GM18909 (cell line): ENCODE measurements around the gene OGFOD2.

ENCODE experiments used
- ATAC-seq: cut with Tn5 transposase; IDR thresholded peaks from one replicate; pipeline ENCODE4 v1.9.1; 2021; ENCODE audit warnings: mild to moderate bottlenecking; ENCODE audit not compliant: unreplicated experiment, poor library complexity

Gene OGFOD2

GRCh38 chr12:122949816-122950675, 25.0 kb upstream of the OGFOD2 start:
- ATAC-seq, result no peak

- no peak for ATAC-seq
Measured at GRCh38 chr12:122951406-122951805, 23.6 kb upstream of the OGFOD2 start.

GRCh38 chr12:122951979-122952892, 22.8 kb upstream of the OGFOD2 start:
- ATAC-seq, result peak; percentile 73

DNA sequence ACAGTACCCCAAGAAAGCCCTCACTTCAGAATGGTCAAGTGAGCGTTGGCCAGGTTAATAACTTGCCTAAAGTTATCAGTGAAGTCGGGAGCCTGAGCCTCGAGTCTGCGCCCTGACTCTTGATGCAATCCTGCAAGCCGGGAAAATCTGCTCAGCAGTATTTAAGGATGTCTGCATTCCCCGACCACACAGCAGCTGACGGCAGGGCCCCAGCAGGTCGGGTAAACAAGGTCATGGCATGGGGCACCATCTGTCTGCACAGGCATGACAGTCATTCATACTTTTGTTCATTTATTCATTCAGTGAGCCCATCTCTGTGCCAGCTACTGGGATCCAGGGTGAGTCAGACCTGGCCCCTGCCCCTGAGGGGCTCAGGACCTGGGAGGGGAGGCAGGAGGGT, 19.9 kb upstream of the OGFOD2 start:
- no peak for ATAC-seq

DNA sequence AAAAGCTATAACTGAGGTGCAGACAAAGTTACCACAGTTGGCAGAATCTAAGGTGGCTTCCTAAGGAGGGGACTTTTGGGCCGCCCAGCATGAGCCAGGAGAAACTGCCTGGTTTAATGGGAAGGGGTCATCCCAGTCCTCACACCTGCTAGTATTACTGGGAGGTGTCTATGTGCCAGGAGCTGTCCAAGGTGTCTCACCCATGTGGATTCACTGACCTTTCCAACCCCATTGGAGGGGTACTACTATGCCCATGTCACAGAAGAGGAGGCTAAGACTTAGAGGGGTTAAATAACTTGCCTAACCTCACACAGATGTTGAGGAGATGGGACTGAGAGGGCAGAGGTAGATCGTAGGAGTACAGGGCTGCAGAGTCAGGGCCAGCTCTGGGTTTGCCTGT, 19.0 kb upstream of the OGFOD2 start:
- ATAC-seq, result no peak

DNA sequence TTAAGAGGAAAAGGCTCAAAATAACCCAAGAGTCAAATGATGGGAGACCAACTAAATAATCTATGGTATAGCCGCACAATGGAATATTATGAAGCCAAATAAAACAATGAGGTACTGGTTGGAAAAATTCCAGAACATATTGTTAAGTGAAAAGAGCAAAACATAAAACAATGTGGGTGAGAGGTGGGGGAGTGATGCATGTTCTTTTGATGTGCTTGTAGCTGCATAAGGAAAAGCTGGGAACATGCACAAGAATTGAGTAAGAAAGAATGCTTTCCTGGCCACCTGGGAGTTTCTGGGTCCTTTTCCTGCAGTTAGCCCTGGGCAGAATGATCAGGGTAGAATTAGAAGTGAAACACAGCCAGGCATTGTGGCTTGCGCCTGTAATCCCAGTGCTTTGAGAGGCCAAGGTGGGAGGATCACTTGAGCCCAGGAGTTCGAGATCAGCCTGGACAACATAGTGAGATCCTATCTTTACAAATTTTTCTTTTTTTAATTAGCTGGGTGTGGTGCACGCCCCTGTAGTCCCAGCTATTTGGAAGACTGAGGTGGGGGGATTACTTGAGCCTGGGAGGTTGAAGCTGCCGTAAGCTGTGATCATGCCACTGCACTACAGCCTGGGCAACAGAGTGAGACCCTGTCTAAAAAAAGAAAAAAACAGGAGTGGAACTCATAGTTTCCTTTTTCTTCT, 16.7 kb upstream of the OGFOD2 start:
- no peak for ATAC-seq

- no peak for ATAC-seq
Measured at GRCh38 chr12:122959566-122960192, 15.4 kb upstream of the OGFOD2 start.

DNA sequence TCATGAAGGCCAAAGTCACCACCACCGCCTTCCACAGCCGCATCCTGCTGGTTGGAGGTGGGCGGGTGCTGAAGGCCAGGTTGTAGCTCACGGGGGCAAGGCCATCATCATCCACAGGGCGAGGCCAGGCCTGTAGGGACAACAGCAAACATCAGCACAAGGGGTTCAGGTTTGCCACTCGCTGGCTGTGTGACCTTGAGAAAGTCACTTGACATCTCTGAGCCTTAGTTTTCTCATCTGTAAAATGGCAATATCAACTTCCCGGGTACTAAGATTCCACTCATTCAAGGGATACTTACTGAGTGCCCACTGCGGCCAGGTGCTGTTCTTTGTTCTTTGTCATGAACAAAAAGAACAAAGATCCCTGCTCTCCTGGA, 14.9 kb upstream of the OGFOD2 start:
- no peak for ATAC-seq

GRCh38 chr12:122961531-122962329, 13.3 kb upstream of the OGFOD2 start:
- ATAC-seq, result no peak

DNA sequence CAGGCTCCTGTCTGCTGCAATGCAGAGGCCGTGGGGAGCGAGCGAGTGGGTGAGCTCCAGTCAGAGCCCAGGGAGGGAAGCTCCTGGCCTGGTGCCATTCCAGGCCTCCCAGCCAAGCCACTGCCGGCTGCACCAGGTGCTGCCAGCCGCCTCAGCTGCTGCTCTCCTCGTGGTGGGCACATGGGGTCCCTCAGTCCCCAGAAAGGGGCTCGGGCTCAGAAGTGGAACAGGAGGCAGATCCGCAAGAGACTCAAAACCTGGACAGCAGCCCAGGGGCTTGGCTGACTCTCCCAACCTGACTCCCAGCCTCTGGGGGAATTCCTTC, 11.1 kb upstream of the OGFOD2 start:
- ATAC-seq, result no peak

- no peak for ATAC-seq
Measured at GRCh38 chr12:122964439-122965257, 10.4 kb upstream of the OGFOD2 start.

DNA sequence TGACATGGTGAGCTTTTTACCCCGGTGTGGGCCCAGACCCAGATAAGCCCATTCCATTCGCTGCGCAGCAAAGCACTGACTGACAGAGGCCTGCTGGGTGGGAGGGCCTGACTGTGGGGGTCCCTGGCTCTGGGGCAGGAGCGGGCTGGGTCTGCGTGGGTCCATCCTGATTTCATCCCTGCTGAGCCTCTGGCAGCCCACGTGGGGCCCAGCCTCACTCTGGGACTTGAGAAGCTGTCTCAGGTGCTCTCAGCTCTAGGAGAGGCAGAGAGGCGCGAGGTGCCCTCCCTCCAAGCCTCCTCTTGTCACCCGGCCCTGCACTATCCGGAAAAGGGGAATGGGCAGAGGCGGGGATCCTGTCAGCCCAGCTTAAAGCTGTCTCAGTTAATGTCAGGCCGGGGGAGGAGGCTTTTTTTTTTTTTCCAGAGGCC, 9.7 kb upstream of the OGFOD2 start:
- no peak for ATAC-seq

GRCh38 chr12:122965851-122966742, 8.9 kb upstream of the OGFOD2 start, which contains the start of gene ABCB9:
Gene ABCB9 (minus strand): TSS chr12:122966463. CDS start chr12:122960235, 6,228 bp downstream.
- ATAC-seq, result peak; percentile 74

GRCh38 chr12:122966743-122967550, 8.1 kb upstream of the OGFOD2 start:
- no peak for ATAC-seq

- ATAC-seq, result no peak
Measured at GRCh38 chr12:122968104-122968503, 6.9 kb upstream of the OGFOD2 start.

DNA sequence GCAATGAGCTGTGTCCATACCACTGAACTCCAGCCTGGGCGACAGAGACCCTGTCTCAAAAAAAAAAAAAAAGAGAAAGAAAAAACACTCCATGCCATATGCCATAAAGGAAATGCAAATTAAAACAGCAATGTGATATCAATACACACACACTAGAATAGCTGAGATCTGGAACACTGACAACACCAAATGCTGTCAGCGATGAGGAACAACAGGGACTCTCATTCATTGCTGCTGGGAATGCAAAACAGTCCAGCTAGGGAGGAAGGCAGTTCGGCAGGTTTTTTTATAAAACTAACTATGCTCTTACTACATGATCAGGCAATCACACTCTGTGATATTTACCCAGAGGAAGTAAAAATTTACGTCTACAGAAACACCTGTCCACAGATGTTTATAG, 5.4 kb upstream of the OGFOD2 start:
- no peak for ATAC-seq
